ENCODE data around the gene CAPRIN2. TPM values are rescaled to one million over a fixed set of nuclear protein-coding genes. Genes with fewer than 3 reads are reported as not detected.

The CAPRIN2 gene
- total and polyA plus RNA-seq, 2 donors (not counting 1 experiment from before 2014, with no cell fraction given), result 10.8 to 17.2 TPM

DNA sequence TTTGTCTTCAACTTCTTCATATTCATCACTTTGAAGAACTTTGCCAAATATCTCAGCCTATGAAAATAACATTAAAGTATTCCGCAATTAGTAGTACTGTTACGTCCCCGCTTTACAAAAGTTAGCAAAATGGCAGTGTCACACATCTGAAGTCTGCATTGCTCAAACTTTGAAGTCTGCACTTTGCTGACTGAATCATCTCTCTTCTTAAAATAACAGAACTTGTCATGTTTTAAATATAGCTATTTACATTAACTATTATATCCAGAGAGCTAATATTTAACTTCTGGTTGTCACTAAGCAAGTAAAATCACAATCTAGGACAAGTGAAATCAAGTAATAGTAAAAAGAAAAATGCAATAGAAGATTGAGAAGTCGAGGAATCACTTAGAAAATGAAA lies 93.5 kb downstream of the CAPRIN2 start:
- no peak overlapping the region for H3K4me3 ChIP-seq (replicated peaks in 1 of 4; ENCODE audit: control extremely low read depth in 1 of 4, insufficient read depth in 1 of 4, low read depth in 3 of 4, low read length in 4 of 4)
- H3K36me3 ChIP-seq (ENCODE audit: control insufficient read depth, insufficient read depth, low read length), result peaks cover 2% of the 10 kb centered on the region
- H3K9ac ChIP-seq (ENCODE audit: insufficient read depth, low read length), result no peak overlapping the region
- no peak overlapping the region for H2AFZ ChIP-seq (ENCODE audit: low read length)
- DNase-seq (ENCODE audit: low read depth in 2 of 2), result no peak
- H3K79me2 ChIP-seq (ENCODE audit: control insufficient read depth, insufficient read depth, low read length), result no peaks in the 10 kb centered on the region
- H3K27ac ChIP-seq (ENCODE audit: insufficient read depth, low read length), result no peak overlapping the region
- no peaks in the 10 kb centered on the region for H3K9me3 ChIP-seq (ENCODE audit: control insufficient read depth, insufficient read depth, low read depth, low read length)
- H3K4me1 ChIP-seq (ENCODE audit: control insufficient read depth, extremely low read depth, insufficient read depth, low read length), result no peaks in the 10 kb centered on the region
- H4K20me1 ChIP-seq (ENCODE audit: control insufficient read depth, extremely low read depth, insufficient read depth, low read length), result no peaks in the 10 kb centered on the region
- no peaks in the 10 kb centered on the region for H3K27me3 ChIP-seq (ENCODE audit: control insufficient read depth, insufficient read depth, low read length)
- no peak overlapping the region for H3K4me2 ChIP-seq (ENCODE audit: extremely low read depth, insufficient read depth, low read length)
- TF ChIP-seq, protein P1, sequence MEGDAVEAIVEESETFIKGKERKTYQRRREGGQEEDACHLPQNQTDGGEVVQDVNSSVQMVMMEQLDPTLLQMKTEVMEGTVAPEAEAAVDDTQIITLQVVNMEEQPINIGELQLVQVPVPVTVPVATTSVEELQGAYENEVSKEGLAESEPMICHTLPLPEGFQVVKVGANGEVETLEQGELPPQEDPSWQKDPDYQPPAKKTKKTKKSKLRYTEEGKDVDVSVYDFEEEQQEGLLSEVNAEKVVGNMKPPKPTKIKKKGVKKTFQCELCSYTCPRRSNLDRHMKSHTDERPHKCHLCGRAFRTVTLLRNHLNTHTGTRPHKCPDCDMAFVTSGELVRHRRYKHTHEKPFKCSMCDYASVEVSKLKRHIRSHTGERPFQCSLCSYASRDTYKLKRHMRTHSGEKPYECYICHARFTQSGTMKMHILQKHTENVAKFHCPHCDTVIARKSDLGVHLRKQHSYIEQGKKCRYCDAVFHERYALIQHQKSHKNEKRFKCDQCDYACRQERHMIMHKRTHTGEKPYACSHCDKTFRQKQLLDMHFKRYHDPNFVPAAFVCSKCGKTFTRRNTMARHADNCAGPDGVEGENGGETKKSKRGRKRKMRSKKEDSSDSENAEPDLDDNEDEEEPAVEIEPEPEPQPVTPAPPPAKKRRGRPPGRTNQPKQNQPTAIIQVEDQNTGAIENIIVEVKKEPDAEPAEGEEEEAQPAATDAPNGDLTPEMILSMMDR (conservative IDR thresholded peaks at IDR 0.05 in 1 of 2, IDR thresholded peaks at IDR 0.05 in 1 of 2; ENCODE audit: low read depth in 1 of 2, low read length in 2 of 2), result no peak
- no peak for TF ChIP-seq EZH2 (IDR thresholded peaks at IDR 0.05; ENCODE audit: low read length, missing control alignments)

Other genes starting within 250 kb of the CAPRIN2 start
- gene IPO8, start 59.1 kb downstream of the CAPRIN2 start, total RNA-seq, result 38.0 and 41.5 TPM in 2 replicates
- 12.4 and 15.0 TPM in 2 replicates for gene IPO8, start 59.1 kb downstream of the CAPRIN2 start, polyA plus RNA-seq
- 1.5 and 2.6 TPM in 2 replicates for gene TSPAN11, start 171.8 kb upstream of the CAPRIN2 start, total RNA-seq
- 0.02 and 0.05 TPM in 2 replicates for gene TSPAN11, start 171.8 kb upstream of the CAPRIN2 start, polyA plus RNA-seq